ENCODE results near the gene CDKAL1. TPM values are rescaled to one million over a fixed set of nuclear protein-coding genes. Genes with fewer than 3 reads are reported as not detected.
"Not testable (repeated sequence)": the region's sequence is repeated elsewhere in the genome, so short reads cannot be mapped to it uniquely, and the experiment has no call there.

CDKAL1 gene
- total RNA-seq, 1 donor: 12.1 TPM

GRCh38 chr6:21080221-21080620 is 546.0 kb downstream of the CDKAL1 start:
- no peak for DNase-seq (ENCODE audit: low read depth in 2 of 3, low spot score in 2 of 3)

- no peak for DNase-seq (ENCODE audit: low read depth in 2 of 3, low spot score in 2 of 3)
These were observed 547.8 kb downstream of the CDKAL1 start for GRCh38 chr6:21082091-21082490.

- DNase-seq (ENCODE audit: low read depth in 2 of 3, low spot score in 2 of 3): no peak
These were observed 549.5 kb downstream of the CDKAL1 start for GRCh38 chr6:21083708-21084107.

- no peak for DNase-seq (ENCODE audit: low read depth in 2 of 3, low spot score in 2 of 3)
These were observed 550.4 kb downstream of the CDKAL1 start for GRCh38 chr6:21084656-21085055.

- DNase-seq (ENCODE audit: low read depth in 2 of 3, low spot score in 2 of 3): no peak
These were observed 551.0 kb downstream of the CDKAL1 start for GRCh38 chr6:21085211-21085610.

GRCh38 chr6:21085643-21086042 is 551.4 kb downstream of the CDKAL1 start:
- DNase-seq (ENCODE audit: low read depth in 2 of 3, low spot score in 2 of 3): no peak

- DNase-seq (ENCODE audit: low read depth in 2 of 3, low spot score in 2 of 3): no peak
These were observed 552.9 kb downstream of the CDKAL1 start for GRCh38 chr6:21087188-21087587.

GRCh38 chr6:21091411-21091810 is 557.2 kb downstream of the CDKAL1 start:
- no peak for DNase-seq (ENCODE audit: low read depth in 2 of 3, low spot score in 2 of 3)

GRCh38 chr6:21092231-21092772 is 558.0 kb downstream of the CDKAL1 start:
- not testable (repeated sequence) for DNase-seq (ENCODE audit: low read depth in 2 of 3, low spot score in 2 of 3)

- DNase-seq (ENCODE audit: low read depth in 2 of 3, low spot score in 2 of 3): no peak
These were observed 561.2 kb downstream of the CDKAL1 start for GRCh38 chr6:21095462-21095861.

GRCh38 chr6:21098134-21098533 is 563.9 kb downstream of the CDKAL1 start:
- DNase-seq (ENCODE audit: low read depth in 2 of 3, low spot score in 2 of 3): no peak

GRCh38 chr6:21098744-21099143 is 564.5 kb downstream of the CDKAL1 start:
- no peak for DNase-seq (ENCODE audit: low read depth in 2 of 3, low spot score in 2 of 3)

GRCh38 chr6:21099338-21100314 is 565.4 kb downstream of the CDKAL1 start:
- DNase-seq (ENCODE audit: low read depth in 2 of 3, low spot score in 2 of 3): peak in 1 of 3 donors; percentile 27

- no peak for DNase-seq (ENCODE audit: low read depth in 2 of 3, low spot score in 2 of 3)
These were observed 566.7 kb downstream of the CDKAL1 start for GRCh38 chr6:21100991-21101390.

GRCh38 chr6:21101694-21102093 is 567.4 kb downstream of the CDKAL1 start:
- peak in 2 of 3 donors; percentile 7 to 18 for DNase-seq (ENCODE audit: low read depth in 2 of 3, low spot score in 2 of 3)

GRCh38 chr6:21102201-21102600 is 567.9 kb downstream of the CDKAL1 start:
- no peak for DNase-seq (ENCODE audit: low read depth in 2 of 3, low spot score in 2 of 3)

- no peak for DNase-seq (ENCODE audit: low read depth in 2 of 3, low spot score in 2 of 3)
These were observed 568.4 kb downstream of the CDKAL1 start for GRCh38 chr6:21102624-21103023.

GRCh38 chr6:21103626-21104224 is 569.5 kb downstream of the CDKAL1 start:
- no peak for DNase-seq (ENCODE audit: low read depth in 2 of 3, low spot score in 2 of 3)

GRCh38 chr6:21104288-21104687 is 570.0 kb downstream of the CDKAL1 start:
- DNase-seq (ENCODE audit: low read depth in 2 of 3, low spot score in 2 of 3): no peak

- no peak for DNase-seq (ENCODE audit: low read depth in 2 of 3, low spot score in 2 of 3)
These were observed 573.5 kb downstream of the CDKAL1 start for GRCh38 chr6:21107796-21108195.

GRCh38 chr6:21109391-21110178 is 575.3 kb downstream of the CDKAL1 start:
- peak in 2 of 3 donors; percentile 28 to 60 for DNase-seq (ENCODE audit: low read depth in 2 of 3, low spot score in 2 of 3)

Measured in hematopoietic multipotent progenitor cell (in vitro differentiated cells).